H1 (cell line): ENCODE results near the gene PHACTR1. TPM values are rescaled to one million over a fixed set of nuclear protein-coding genes. Genes with fewer than 3 reads are reported as not detected.

Source experiments
- BRCA1 ChIP-seq: IDR thresholded peaks from 2 replicates; pipeline ENCODE4 v1.6.1; 2012; ENCODE audit warnings: low read depth, low read length, improper control_type of control experiment
- CBX8 ChIP-seq: fragments of 300-800, 300-1000 bp; sonication (generic); IDR thresholded peaks from 2 replicates; pipeline ENCODE4 v1.7.1; 2016; ENCODE audit warnings: low read depth, low read length, borderline replicate concordance
- GABPA ChIP-seq: IDR thresholded peaks from 2 replicates; pipeline ENCODE4 v1.6.1; 2011; ENCODE audit warnings: mild to moderate bottlenecking, low read length, moderate library complexity, borderline replicate concordance; ENCODE audit not compliant: insufficient read depth
- MAFK ChIP-seq: IDR thresholded peaks from 2 replicates; pipeline ENCODE4 v1.6.1; 2012; ENCODE audit warnings: low read depth, mild to moderate bottlenecking, improper control_type of control experiment, low read length
- RNF2 ChIP-seq: fragments of 200-900, 300-1000 bp; sonication (generic); IDR thresholded peaks from 2 replicates; pipeline ENCODE4 v1.7.1; 2016; ENCODE audit warnings: borderline replicate concordance, low read depth, mild to moderate bottlenecking, antibody characterized with exemption, low read length; ENCODE audit not compliant: poor library complexity, severe bottlenecking; ENCODE audit errors: missing control alignments
- SP2 ChIP-seq: IDR thresholded peaks from 2 replicates; pipeline ENCODE4 v1.6.1; 2012; ENCODE audit warnings: mild to moderate bottlenecking, low read length, inconsistent platforms
- SRF ChIP-seq: IDR thresholded peaks from 2 replicates; pipeline ENCODE4 v1.6.1; 2011; ENCODE audit warnings: mild to moderate bottlenecking, low read depth, low read length, moderate library complexity
- polyA plus RNA-seq, 7 experiments: library from polyadenylated mRNA; depleted of rRNA in 3 of 7; stranded (reverse) in 5 of 7; unstranded in 2 of 7; fragments of >200 nt in 5 of 7; fragments of 200-250 nt in 2 of 7; gene quantifications; 1 replicate in 5 of 7; 2 replicates in 1 of 7; 4 replicates in 1 of 7; pipeline versions ENCODE4 v1.2.1 to v1.2.3, GENCODE V29; 2011 to 2013; ENCODE audit warnings: missing spikeins in 2 of 7, mixed read lengths in 2 of 7
- total RNA-seq: library from RNA; stranded (reverse); fragmentation: NEBNext Ultra II Directional; extraction: Animal tissue kit (Norgen Biotek cat#: 25700); gene quantifications from 2 replicates; pipeline ENCODE4 v1.2.1, GENCODE V29; 2021
- TF ChIP-seq, protein P1 (sequence below), 3 experiments: IDR thresholded peaks; 1 replicate in 2 of 3; 2 replicates in 1 of 3; pipeline versions ENCODE4 v1.5.1 to v1.6.1; 2011; ENCODE audit warnings: low read length in 3 of 3, mild to moderate bottlenecking in 3 of 3, inconsistent platforms in 2 of 3, low read depth in 1 of 3, moderate library complexity in 1 of 3; ENCODE audit not compliant: insufficient read depth in 1 of 3; ENCODE audit errors: control extremely low read depth in 1 of 3
- TF ChIP-seq, protein P2 (sequence below): IDR thresholded peaks from 2 replicates; pipeline ENCODE4 v1.6.1; 2011; ENCODE audit warnings: low read length, improper control_type of control experiment

PHACTR1 gene
- total and polyA plus RNA-seq, 2 of the 8 experiments (the other 6 are each of a cell fraction or from before 2014, with no cell fraction given) = 3.9 to 17.1 TPM

DNA sequence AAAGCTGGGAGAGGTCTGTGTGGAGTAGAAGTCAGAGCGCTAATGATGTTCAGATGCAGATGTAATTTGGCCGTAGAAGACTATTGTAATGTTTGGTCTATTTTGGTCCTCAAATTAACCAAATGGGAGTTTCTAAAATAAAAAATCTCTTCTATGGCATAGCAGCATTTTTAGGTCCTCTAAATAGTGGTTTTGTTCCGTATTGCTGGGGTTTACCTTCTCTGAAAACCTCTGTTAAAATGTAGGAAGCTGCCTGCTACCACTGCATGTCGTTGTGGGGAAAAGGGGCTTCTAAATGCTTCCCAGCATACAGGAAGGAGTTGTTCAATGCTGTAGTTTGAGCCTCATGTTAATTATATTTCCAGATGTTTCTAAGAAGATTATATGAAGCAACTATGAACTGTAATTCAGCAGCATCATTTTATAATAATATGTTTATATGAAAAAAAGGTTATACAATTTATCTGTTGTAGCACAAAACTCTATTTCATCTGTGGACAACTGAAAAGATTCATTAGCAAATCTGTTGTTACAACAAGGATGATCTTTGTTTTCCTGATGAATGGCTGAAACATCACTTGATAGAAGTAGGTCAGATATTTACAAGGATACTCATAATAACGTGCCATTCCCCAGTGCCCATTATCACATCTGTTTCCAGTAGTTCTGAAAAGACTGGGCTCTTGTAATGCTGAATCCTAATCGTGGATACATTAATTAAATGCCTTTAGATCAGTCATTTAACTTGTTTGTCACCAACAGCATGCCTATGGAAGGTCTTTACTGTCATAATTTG lies 355.2 kb downstream of the PHACTR1 start (continued):
- TF ChIP-seq, protein P1, sequence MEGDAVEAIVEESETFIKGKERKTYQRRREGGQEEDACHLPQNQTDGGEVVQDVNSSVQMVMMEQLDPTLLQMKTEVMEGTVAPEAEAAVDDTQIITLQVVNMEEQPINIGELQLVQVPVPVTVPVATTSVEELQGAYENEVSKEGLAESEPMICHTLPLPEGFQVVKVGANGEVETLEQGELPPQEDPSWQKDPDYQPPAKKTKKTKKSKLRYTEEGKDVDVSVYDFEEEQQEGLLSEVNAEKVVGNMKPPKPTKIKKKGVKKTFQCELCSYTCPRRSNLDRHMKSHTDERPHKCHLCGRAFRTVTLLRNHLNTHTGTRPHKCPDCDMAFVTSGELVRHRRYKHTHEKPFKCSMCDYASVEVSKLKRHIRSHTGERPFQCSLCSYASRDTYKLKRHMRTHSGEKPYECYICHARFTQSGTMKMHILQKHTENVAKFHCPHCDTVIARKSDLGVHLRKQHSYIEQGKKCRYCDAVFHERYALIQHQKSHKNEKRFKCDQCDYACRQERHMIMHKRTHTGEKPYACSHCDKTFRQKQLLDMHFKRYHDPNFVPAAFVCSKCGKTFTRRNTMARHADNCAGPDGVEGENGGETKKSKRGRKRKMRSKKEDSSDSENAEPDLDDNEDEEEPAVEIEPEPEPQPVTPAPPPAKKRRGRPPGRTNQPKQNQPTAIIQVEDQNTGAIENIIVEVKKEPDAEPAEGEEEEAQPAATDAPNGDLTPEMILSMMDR (IDR thresholded peaks at IDR 0.05; ENCODE audit: control extremely low read depth in 1 of 3, insufficient read depth in 1 of 3, low read depth in 1 of 3, low read length in 3 of 3) = no peak
- TF ChIP-seq GABPA = no peak
- TF ChIP-seq, protein P2, sequence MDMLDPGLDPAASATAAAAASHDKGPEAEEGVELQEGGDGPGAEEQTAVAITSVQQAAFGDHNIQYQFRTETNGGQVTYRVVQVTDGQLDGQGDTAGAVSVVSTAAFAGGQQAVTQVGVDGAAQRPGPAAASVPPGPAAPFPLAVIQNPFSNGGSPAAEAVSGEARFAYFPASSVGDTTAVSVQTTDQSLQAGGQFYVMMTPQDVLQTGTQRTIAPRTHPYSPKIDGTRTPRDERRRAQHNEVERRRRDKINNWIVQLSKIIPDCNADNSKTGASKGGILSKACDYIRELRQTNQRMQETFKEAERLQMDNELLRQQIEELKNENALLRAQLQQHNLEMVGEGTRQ = no peak
- no peak for TF ChIP-seq MAFK
- TF ChIP-seq SRF = no peak
- TF ChIP-seq BRCA1 = no peak
- TF ChIP-seq SP2 = no peak
- no peak for TF ChIP-seq RNF2
- no peak for TF ChIP-seq CBX8
